ENCODE data around the gene ALK.

GRCh38 chr2:29259221-29259620 lies 662.2 kb downstream of the ALK start:
- TF ChIP-seq CTCF (IDR thresholded peaks at IDR 0.05), result no peak
- TF ChIP-seq CEBPB (IDR thresholded peaks at IDR 0.05), result no peak
- TF ChIP-seq SMC3 (IDR thresholded peaks at IDR 0.05), result no peak
- TF ChIP-seq, protein P1, sequence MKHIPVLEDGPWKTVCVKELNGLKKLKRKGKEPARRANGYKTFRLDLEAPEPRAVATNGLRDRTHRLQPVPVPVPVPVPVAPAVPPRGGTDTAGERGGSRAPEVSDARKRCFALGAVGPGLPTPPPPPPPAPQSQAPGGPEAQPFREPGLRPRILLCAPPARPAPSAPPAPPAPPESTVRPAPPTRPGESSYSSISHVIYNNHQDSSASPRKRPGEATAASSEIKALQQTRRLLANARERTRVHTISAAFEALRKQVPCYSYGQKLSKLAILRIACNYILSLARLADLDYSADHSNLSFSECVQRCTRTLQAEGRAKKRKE (CRISPR knock-in tag; IDR thresholded peaks at IDR 0.05; ENCODE audit: low read depth), result no peak
- no peak for TF ChIP-seq MAZ (IDR thresholded peaks at IDR 0.05; ENCODE audit: borderline replicate concordance, low read depth, low read length)
- TF ChIP-seq, protein P2, sequence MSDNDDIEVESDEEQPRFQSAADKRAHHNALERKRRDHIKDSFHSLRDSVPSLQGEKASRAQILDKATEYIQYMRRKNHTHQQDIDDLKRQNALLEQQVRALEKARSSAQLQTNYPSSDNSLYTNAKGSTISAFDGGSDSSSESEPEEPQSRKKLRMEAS (IDR thresholded peaks at IDR 0.05), result no peak
- TF ChIP-seq EP300 (IDR thresholded peaks at IDR 0.05), result no peak
- no peak for TF ChIP-seq BHLHE40 (IDR thresholded peaks at IDR 0.05; ENCODE audit: low read depth, low read length)
- no peak for TF ChIP-seq SREBF2 (IDR thresholded peaks at IDR 0.05)

All from A549 (cell line).